NCI-H2196 treated with DMSO at 0.1 percent for 48 hours (cell line): ENCODE results near the gene PKN3.
"Not testable (repeated sequence)": the region's sequence is repeated elsewhere in the genome, so short reads cannot be mapped to it uniquely, and the experiment has no call there.

Experiments
- DNase-seq: peaks from one replicate; lab custom pipeline; 2025; ENCODE audit not compliant: unreplicated experiment; lab: John Stamatoyannopoulos, UW

Gene PKN3

GRCh38 chr9:128702445-128702948 is at the start of gene PKN3:
TSS of gene PKN3 (plus strand) at chr9:128702503. CDS start at chr9:128702916, 413 bp downstream.
- DNase-seq, result peak; percentile 72

GRCh38 chr9:128653908-128654307 is 48.4 kb upstream of the PKN3 start:
- DNase-seq, result no peak

- no peak for DNase-seq
Measured at GRCh38 chr9:128654481-128654880, 47.8 kb upstream of the PKN3 start.

GRCh38 chr9:128656416-128657343 is 45.6 kb upstream of the PKN3 start, which contains the start of gene DYNC2I2:
TSS of gene DYNC2I2 (minus strand) at chr9:128656847. CDS start at chr9:128656726, 121 bp downstream.
- DNase-seq, result peak; percentile 73

- DNase-seq, result no peak
Measured at GRCh38 chr9:128657344-128657704, 45.0 kb upstream of the PKN3 start.

GRCh38 chr9:128657796-128658195 is 44.5 kb upstream of the PKN3 start:
- DNase-seq, result no peak

- DNase-seq, result not testable (repeated sequence)
Measured at GRCh38 chr9:128666481-128666941, 35.8 kb upstream of the PKN3 start.

GRCh38 chr9:128669786-128670185 is 32.5 kb upstream of the PKN3 start:
- no peak for DNase-seq

- no peak for DNase-seq
Measured at GRCh38 chr9:128675382-128675781, 26.9 kb upstream of the PKN3 start.

GRCh38 chr9:128677794-128678193 is 24.5 kb upstream of the PKN3 start:
- DNase-seq, result no peak

- no peak for DNase-seq
Measured at GRCh38 chr9:128683340-128684064, 18.8 kb upstream of the PKN3 start.

GRCh38 chr9:128684065-128684324 is 18.3 kb upstream of the PKN3 start:
- DNase-seq, result no peak

- peak; percentile 86 for DNase-seq
Measured at GRCh38 chr9:128684325-128685199, 17.7 kb upstream of the PKN3 start.

GRCh38 chr9:128685636-128686489 is 16.4 kb upstream of the PKN3 start:
- DNase-seq, result no peak

GRCh38 chr9:128687453-128687852 is 14.8 kb upstream of the PKN3 start:
- no peak for DNase-seq

- DNase-seq, result peak; percentile 94
Measured at GRCh38 chr9:128688501-128689292, 13.6 kb upstream of the PKN3 start, which contains the start of gene SET. TSS of gene SET (plus strand) at chr9:128689222. CDS start at chr9:128689583, 361 bp downstream.

- no peak for DNase-seq
Measured at GRCh38 chr9:128689293-128689774, 13.0 kb upstream of the PKN3 start.

GRCh38 chr9:128689820-128690683 is 12.3 kb upstream of the PKN3 start:
- no peak for DNase-seq
